Esophagus squamous epithelium (tissue), 5 donors: ENCODE data around the gene WDR73. TPM values are rescaled to one million over a fixed set of nuclear protein-coding genes. Genes with fewer than 3 reads are reported as not detected.

ENCODE experiments used
- DNase-seq: peaks from one replicate; lab custom pipeline; 2025; lab: John Stamatoyannopoulos, UW
- H3K27ac ChIP-seq, 4 donors: fragments of 200-600 bp; sonication (generic); one replicate each; pipeline ENCODE4 v1.5.1; 2016 to 2019; ENCODE audit warnings: mild to moderate bottlenecking in 1 of 4
- H3K27me3 ChIP-seq, 4 donors: fragments of 200-600 bp; sonication (generic); 1 replicate in 3 of 4; 2 replicates in 1 of 4; pipeline versions ENCODE4 v1.5.1 to v1.6.0; 2017 to 2021; ENCODE audit warnings: antibody characterized with exemption in 1 of 4
- H3K36me3 ChIP-seq, 3 donors: fragments of 200-600 bp; sonication (generic); one replicate each; pipeline ENCODE4 v1.5.1; 2016 to 2019
- H3K4me1 ChIP-seq, 3 donors: fragments of 200-600 bp; sonication (generic); one replicate each; pipeline ENCODE4 v1.5.1; 2017 to 2019
- H3K4me3 ChIP-seq, 4 donors: fragments of 200-600 bp; sonication (generic); 1 replicate in 3 of 4; 2 replicates in 1 of 4; pipeline ENCODE4 v1.5.1; 2016 to 2019; ENCODE audit warnings: mild to moderate bottlenecking in 2 of 4, moderate library complexity in 1 of 4
- H3K9me3 ChIP-seq, 3 donors: fragments of 200-600 bp; sonication (generic); one replicate each; pipeline ENCODE4 v1.5.1; 2016 to 2019
- POLR2A ChIP-seq, 4 donors: fragments of 450-650 bp; IDR thresholded peaks; one replicate each; pipeline ENCODE4 v1.6.1; 2017; ENCODE audit warnings: antibody characterized with exemption in 4 of 4, mild to moderate bottlenecking in 4 of 4, moderate library complexity in 3 of 4
- WGBS, 2 donors: methylation state at CpG; one replicate each; pipeline ENCODE4 v1.1.5; 2018; 5-methylcytosine and 5-hydroxymethylcytosine counted together
- intact Hi-C: fragments of 100-400 bp; cut with DNase I; formaldehyde crosslinking; loops from one replicate; pipeline ENCODE4 v1.15.0; 2022
- total RNA-seq, 4 donors: library from RNA; depleted of rRNA; stranded (reverse); fragments of >200 nt; gene quantifications; one replicate each; pipeline ENCODE4 v1.1.0, GENCODE V29; 2016
- TF ChIP-seq, protein P1 (sequence below), 6 experiments: fragments of 450-650 bp in 4 of 6; fragments of 200-600 bp in 2 of 6; sonication (generic) in 2 of 6; IDR thresholded peaks; one replicate each; pipeline ENCODE4 v1.5.1; 2016 to 2019; ENCODE audit warnings: antibody characterized with exemption in 6 of 6, mild to moderate bottlenecking in 4 of 6, moderate library complexity in 4 of 6
- donor health status: DM: yes; HTN: yes; CAD: no.

The WDR73 gene
- total RNA-seq, 4 donors from 2014 or later, result 14.1 to 27.5 (median 16.5) TPM

- peak overlapping the region; percentile 84 to 98 (median 94) for H3K4me3 ChIP-seq
- TF ChIP-seq, protein P1, sequence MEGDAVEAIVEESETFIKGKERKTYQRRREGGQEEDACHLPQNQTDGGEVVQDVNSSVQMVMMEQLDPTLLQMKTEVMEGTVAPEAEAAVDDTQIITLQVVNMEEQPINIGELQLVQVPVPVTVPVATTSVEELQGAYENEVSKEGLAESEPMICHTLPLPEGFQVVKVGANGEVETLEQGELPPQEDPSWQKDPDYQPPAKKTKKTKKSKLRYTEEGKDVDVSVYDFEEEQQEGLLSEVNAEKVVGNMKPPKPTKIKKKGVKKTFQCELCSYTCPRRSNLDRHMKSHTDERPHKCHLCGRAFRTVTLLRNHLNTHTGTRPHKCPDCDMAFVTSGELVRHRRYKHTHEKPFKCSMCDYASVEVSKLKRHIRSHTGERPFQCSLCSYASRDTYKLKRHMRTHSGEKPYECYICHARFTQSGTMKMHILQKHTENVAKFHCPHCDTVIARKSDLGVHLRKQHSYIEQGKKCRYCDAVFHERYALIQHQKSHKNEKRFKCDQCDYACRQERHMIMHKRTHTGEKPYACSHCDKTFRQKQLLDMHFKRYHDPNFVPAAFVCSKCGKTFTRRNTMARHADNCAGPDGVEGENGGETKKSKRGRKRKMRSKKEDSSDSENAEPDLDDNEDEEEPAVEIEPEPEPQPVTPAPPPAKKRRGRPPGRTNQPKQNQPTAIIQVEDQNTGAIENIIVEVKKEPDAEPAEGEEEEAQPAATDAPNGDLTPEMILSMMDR (IDR thresholded peaks at IDR 0.05), result no peak
- TF ChIP-seq POLR2A (IDR thresholded peaks at IDR 0.05), result no peak
- intact Hi-C loops, result no loop called here
- H3K27me3 ChIP-seq, result no peaks in the 10 kb centered on the region
- H3K27ac ChIP-seq, result peak overlapping the region; percentile 79 to 87 (median 82)
- peaks cover 0 to 14% (median 0%) of the 10 kb centered on the region in 3 donors for H3K36me3 ChIP-seq
- peaks cover 8 to 33% (median 10%) of the 10 kb centered on the region in 3 donors for H3K4me1 ChIP-seq
- DNase-seq, result peak; percentile 48
- 1 to 2% methylated on average over 12 to 17 of the region's 20 CpGs for WGBS, 2 donors
- no peaks in the 10 kb centered on the region for H3K9me3 ChIP-seq
Observed at GRCh38 chr15:84600331-84600686, 53.8 kb downstream of the WDR73 start.

DNA sequence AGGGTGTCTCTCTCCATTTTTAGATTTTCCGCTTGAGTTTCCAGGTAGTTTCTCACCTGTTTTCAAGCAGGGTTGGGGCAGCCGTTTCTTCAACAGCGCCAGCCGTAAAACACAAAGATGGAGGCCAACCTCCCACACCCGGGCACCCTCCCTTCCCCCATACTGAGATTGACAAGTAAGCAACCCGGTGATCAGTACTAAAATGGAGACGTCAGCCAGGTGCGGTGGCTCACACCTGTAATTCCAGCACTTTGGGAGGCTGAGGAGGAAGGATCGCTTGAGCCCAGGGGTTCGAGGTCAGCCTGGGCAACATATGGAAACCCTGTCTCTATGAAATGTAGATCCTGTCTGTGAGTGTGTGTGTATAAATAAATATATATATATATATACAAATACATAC, 54.2 kb downstream of the WDR73 start:
- Histone ChIP-seq H3K36me3 (peaks cover 0 to 11% (median 0%) of the 10 kb centered on the region in 3 donors), H3K27ac (peak overlapping the region in 1 of 4 donors; percentile 83), H3K4me1 (peaks cover 8 to 30% (median 10%) of the 10 kb centered on the region in 3 donors), H3K4me3 (peak overlapping the region in 3 of 4 donors; percentile 84 to 98 (median 98)), H3K9me3 (no peaks in the 10 kb centered on the region), H3K27me3 (no peaks in the 10 kb centered on the region)
- WGBS, 2 donors, result 63 to 76% methylated on average over 7 to 10 of the region's 10 CpGs
- DNase-seq, result no peak
- intact Hi-C loops, result no loop called here
- TF ChIP-seq POLR2A (IDR thresholded peaks at IDR 0.05), result no peak
- TF ChIP-seq, protein P1 (IDR thresholded peaks at IDR 0.05), result no peak

GRCh38 chr15:84598993-84599392, 55.1 kb downstream of the WDR73 start:
- DNase-seq, result no peak
- intact Hi-C loops, result no loop called here
- peaks cover 8 to 30% (median 10%) of the 10 kb centered on the region in 3 donors for H3K4me1 ChIP-seq
- H3K4me3 ChIP-seq, result no peak overlapping the region
- no peaks in the 10 kb centered on the region for H3K27me3 ChIP-seq
- peaks cover 0 to 7% (median 0%) of the 10 kb centered on the region in 3 donors for H3K36me3 ChIP-seq
- 50 to 75% methylated on average over 1 of the region's 1 CpG for WGBS, 2 donors
- TF ChIP-seq POLR2A (IDR thresholded peaks at IDR 0.05), result no peak
- TF ChIP-seq, protein P1 (IDR thresholded peaks at IDR 0.05), result peak; percentile 33 to 63 (median 50)
- H3K27ac ChIP-seq, result peak overlapping the region in 3 of 4 donors; percentile 15 to 61 (median 57)
- H3K9me3 ChIP-seq, result no peaks in the 10 kb centered on the region

DNA sequence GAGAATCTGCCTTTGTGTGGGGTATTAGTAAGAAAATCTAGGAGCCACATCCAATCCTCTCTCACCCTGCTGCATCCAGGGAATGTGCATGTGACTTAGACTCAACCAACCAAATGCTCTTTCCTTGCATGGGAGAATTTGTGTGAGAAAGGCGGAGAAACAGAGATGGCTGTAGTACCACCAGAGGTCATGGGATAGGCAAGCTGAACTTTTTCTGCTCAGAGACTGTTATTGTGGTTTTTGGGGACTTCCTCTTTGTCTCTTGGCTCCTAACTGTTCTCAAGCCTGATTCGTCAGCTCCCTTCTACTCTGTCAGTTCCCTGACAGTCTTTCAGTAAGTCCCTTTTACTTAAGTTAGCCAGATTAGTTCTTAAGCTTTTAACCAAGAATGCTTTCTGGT, 55.8 kb downstream of the WDR73 start:
- no peak for DNase-seq
- Histone ChIP-seq H3K36me3 (no peaks in the 10 kb centered on the region), H3K27me3 (no peaks in the 10 kb centered on the region), H3K4me1 (peaks cover 8 to 30% (median 10%) of the 10 kb centered on the region in 3 donors), H3K9me3 (no peaks in the 10 kb centered on the region), H3K27ac (peak overlapping the region in 3 of 4 donors; percentile 15 to 61 (median 57)), H3K4me3 (no peak overlapping the region)
- 50 to 54% methylated on average over 2 of the region's 2 CpGs for WGBS, 2 donors
- TF ChIP-seq, protein P1 (IDR thresholded peaks at IDR 0.05), result no peak
- no peak for TF ChIP-seq POLR2A (IDR thresholded peaks at IDR 0.05)
- intact Hi-C loops, result no loop called here

GRCh38 chr15:84597296-84597695, 56.8 kb downstream of the WDR73 start:
- Histone ChIP-seq H3K4me1 (peaks cover 8 to 30% (median 10%) of the 10 kb centered on the region in 3 donors), H3K4me3 (no peak overlapping the region), H3K36me3 (no peaks in the 10 kb centered on the region), H3K9me3 (no peaks in the 10 kb centered on the region), H3K27me3 (no peaks in the 10 kb centered on the region), H3K27ac (no peak overlapping the region)
- intact Hi-C loops, result no loop called here
- no peak for TF ChIP-seq POLR2A (IDR thresholded peaks at IDR 0.05)
- TF ChIP-seq, protein P1 (IDR thresholded peaks at IDR 0.05), result no peak
- WGBS, 2 donors, result 43 to 64% methylated on average over 3 of the region's 3 CpGs
- no peak for DNase-seq
